Activated T-helper 1 cell treated with anti-CD3 and anti-CD28 coated beads, Interleukin-12 subunit alpha, Interleukin-12 subunit beta, Interleukin-2, Interleukin-4 antibody, amounts not matched to agents 30 ng/mL and 10 ng/mL and 1 ng/mL, durations not matched to agents 14 hours and 24 hours and 36 hours (primary cell): ENCODE measurements around the gene LRRC74B. TPM values are rescaled to one million over a fixed set of nuclear protein-coding genes. Genes with fewer than 3 reads are reported as not detected.
A peak's percentile ranks its signal among the peaks of the same experiment; 100 is the strongest.

Experiments
- DNase-seq: peaks from one replicate; pipeline ENCODE4 v3.0.0; 2021; ENCODE audit warnings: low spot score
- H3K27ac Mint-ChIP-seq: one replicate; pipeline ENCODE4 v1.8.0; 2021; ENCODE audit warnings: mild to moderate bottlenecking, mixed read lengths
- H3K27me3 Mint-ChIP-seq: one replicate; pipeline ENCODE4 v1.8.0; 2022; ENCODE audit warnings: mild to moderate bottlenecking, moderate library complexity, mixed read lengths; ENCODE audit not compliant: insufficient read depth
- H3K36me3 Mint-ChIP-seq: one replicate; pipeline ENCODE4 v1.8.0; 2021; ENCODE audit warnings: low read depth, mixed read lengths
- H3K4me1 Mint-ChIP-seq: one replicate; pipeline ENCODE4 v1.8.0; 2021; ENCODE audit warnings: low read depth, mixed read lengths
- H3K4me3 Mint-ChIP-seq: one replicate; pipeline ENCODE4 v1.8.0; 2021; ENCODE audit warnings: mild to moderate bottlenecking, moderate library complexity, mixed read lengths
- H3K9me3 Mint-ChIP-seq: one replicate; pipeline ENCODE4 v1.8.0; 2021; ENCODE audit warnings: mixed read lengths
- intact Hi-C: fragments of 100-400 bp; cut with micrococcal nuclease; formaldehyde crosslinking; loops from one replicate; pipeline ENCODE4 v1.15.1; 2024
- total RNA-seq: library from RNA; stranded (reverse); gene quantifications from 2 replicates; pipeline ENCODE4 v1.2.3, GENCODE V29; 2022

The LRRC74B gene
- total RNA-seq, 1 donor from 2014 or later, result not detected

DNA sequence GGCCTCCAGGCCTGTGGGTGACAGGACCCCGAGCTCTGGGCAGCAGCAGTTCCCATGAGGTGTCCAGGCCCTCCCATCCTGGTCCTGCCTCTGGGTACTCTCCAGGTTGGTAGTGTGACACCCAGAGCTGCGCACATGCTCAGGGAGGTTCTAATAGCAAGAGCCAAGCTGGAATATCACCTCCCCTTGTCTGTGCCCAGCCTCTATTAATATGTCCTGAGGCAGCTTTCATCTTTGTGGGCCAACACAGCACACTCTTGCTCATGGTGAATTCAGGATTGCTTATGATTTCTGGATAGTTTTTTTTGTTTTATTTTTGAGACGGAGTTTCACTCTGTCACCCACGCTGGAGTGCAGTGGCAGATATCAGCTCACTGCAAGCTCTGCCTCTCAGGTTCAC lies 27.4 kb upstream of the LRRC74B start:
- H3K36me3 Mint-ChIP-seq, result no peaks in the 10 kb centered on the region
- peaks cover 4% of the 10 kb centered on the region for H3K27me3 Mint-ChIP-seq
- H3K4me3 Mint-ChIP-seq, result no peak overlapping the region
- no peak overlapping the region for H3K27ac Mint-ChIP-seq
- no peaks in the 10 kb centered on the region for H3K9me3 Mint-ChIP-seq
- intact Hi-C loops, result no loop called here
- peaks cover 15% of the 10 kb centered on the region for H3K4me1 Mint-ChIP-seq
- DNase-seq, result no peak

DNA sequence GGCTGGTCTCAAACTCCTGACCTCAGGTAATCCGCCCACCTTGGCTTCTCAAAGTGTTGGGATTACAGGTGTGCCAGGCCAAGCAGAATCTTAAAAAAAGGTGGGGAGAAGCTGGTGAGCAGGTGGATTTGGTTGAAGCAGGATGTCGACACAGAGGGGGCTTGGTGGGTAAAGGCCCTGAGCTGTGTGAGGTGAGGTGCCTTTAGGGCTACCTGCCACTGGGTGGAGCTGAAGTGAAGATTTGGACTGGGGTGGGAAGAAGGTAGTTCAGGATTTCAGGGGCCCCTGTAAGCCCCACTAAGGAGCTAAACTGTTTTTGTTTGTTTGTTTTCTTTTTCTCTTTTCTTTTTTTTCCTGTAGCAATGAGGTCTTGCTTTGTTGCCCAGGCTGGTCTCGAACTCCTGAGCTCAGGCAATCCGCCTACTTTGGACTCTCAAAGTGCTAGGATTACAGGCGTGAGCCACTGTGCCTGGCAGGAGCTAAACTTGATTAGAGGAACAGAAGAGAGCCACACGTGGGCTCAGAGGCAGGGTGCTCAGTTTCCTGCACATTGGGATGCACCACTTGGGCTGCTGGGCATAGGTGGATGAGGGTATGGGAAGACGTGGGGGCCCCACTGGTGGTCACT lies 24.8 kb upstream of the LRRC74B start:
- DNase-seq, result no peak
- no peaks in the 10 kb centered on the region for H3K27me3 Mint-ChIP-seq
- H3K9me3 Mint-ChIP-seq, result no peaks in the 10 kb centered on the region
- intact Hi-C loops, result no loop called here
- H3K36me3 Mint-ChIP-seq, result no peaks in the 10 kb centered on the region
- no peak overlapping the region for H3K27ac Mint-ChIP-seq
- no peak overlapping the region for H3K4me3 Mint-ChIP-seq
- peaks cover 7% of the 10 kb centered on the region for H3K4me1 Mint-ChIP-seq

DNA sequence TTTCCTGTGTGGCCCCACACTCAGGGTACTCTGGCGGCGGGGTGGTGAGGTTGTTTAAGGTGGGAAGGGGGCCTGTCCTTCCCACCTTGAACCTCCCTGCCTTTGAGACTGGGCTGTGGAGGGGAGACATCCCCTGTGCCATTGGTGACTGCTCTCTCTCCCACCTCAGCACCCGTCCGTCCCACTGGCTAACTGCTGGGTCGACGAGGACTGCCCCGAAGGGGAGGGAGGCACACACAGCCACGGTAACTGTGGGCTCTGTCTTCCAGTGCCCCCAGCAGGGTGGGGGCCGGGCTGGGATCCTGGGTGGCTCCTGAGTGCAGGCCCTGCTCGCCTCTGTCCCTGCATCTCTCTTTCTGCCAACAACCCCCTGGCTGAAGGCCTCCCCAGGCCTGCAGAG lies 23.2 kb upstream of the LRRC74B start:
- no peaks in the 10 kb centered on the region for H3K9me3 Mint-ChIP-seq
- no peak overlapping the region for H3K4me3 Mint-ChIP-seq
- DNase-seq, result no peak
- H3K36me3 Mint-ChIP-seq, result no peaks in the 10 kb centered on the region
- H3K27ac Mint-ChIP-seq, result no peak overlapping the region
- intact Hi-C loops, result no loop called here
- H3K27me3 Mint-ChIP-seq, result no peaks in the 10 kb centered on the region
- peaks cover 7% of the 10 kb centered on the region for H3K4me1 Mint-ChIP-seq

DNA sequence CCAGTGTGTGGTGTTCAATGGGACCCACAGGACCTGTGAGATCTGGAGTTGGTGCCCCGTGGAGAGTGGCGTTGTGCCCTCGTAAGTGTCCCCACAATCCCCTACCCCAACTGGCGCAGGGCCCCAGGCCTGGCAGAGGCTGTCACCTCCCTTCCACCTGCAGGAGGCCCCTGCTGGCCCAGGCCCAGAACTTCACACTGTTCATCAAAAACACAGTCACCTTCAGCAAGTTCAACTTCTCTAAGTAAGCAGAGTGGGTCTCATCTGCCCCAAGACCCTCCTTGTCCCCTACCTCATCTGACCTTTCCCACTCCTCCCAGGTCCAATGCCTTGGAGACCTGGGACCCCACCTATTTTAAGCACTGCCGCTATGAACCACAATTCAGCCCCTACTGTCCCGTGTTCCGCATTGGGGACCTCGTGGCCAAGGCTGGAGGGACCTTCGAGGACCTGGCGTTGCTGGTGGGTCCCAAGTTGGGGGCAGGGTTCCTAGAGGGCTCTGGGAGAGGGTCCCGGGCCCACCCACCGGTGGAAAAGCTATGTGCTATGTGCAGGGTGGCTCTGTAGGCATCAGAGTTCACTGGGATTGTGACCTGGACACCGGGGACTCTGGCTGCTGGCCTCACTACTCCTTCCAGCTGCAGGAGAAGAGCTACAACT lies 22.7 kb upstream of the LRRC74B start:
- Mint-ChIP-seq H3K27ac (no peak overlapping the region), H3K4me1 (peaks cover 7% of the 10 kb centered on the region), H3K4me3 (no peak overlapping the region), H3K36me3 (no peaks in the 10 kb centered on the region), H3K9me3 (no peaks in the 10 kb centered on the region), H3K27me3 (no peaks in the 10 kb centered on the region)
- intact Hi-C loops, result no loop called here
- no peak for DNase-seq

DNA sequence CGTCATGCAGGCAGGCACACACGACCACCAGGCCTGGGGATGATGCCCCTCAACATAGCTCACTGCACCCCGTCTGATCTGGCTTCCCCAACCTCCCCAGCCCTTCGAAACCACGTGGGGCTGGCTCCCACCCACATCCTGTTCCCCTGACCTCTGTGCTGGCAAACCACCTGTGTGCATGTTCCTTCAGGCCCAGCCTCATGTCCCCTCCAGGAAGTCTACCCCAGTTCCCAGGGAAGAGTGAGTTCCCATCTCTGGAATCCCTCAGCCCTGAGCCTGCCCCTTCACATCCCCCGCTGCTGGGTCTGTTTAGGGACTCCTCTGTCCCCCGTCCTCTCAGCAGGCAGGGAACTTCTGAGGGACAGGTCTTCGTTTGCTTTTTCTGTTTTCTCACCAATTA lies 20.5 kb upstream of the LRRC74B start:
- H3K4me3 Mint-ChIP-seq, result no peak overlapping the region
- no peaks in the 10 kb centered on the region for H3K36me3 Mint-ChIP-seq

DNA sequence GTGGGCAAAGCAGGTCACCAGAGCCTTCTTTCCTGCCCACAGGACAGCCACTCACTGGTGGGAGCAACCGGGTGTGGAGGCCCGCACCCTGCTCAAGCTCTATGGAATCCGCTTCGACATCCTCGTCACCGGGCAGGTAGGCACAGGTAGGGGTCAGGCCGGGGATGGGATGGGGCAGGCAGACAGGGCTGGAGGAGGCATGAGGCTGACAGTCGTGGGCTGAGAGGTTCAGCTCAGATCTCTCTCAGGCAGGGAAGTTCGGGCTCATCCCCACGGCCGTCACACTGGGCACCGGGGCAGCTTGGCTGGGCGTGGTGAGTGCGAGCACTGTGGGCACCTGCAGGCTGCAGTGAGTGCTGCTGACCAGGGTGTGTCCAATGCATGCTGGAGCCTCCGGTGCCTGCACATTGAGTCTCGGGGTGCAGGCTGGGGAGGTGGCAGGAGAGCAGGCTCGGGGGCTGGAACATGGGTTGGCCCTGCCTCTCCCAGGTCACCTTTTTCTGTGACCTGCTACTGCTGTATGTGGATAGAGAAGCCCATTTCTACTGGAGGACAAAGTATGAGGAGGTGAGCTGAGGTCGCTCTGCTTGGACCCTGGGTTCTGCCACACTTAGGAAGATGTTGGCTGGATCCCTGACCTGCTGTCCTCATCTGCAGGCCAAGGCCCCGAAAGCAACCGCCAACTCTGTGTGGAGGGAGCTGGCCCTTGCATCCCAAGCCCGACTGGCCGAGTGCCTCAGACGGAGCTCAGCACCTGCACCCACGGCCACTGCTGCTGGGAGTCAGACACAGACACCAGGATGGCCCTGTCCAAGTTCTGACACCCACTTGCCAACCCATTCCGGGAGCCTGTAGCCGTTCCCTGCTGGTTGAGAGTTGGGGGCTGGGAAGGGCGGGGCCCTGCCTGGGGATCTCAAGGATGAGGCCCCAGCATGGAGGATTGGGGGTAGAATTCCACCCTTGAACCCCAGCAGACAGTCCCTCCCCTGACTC lies 19.7 kb upstream of the LRRC74B start:
- Mint-ChIP-seq H3K27me3 (peaks cover 12% of the 10 kb centered on the region), H3K4me3 (no peak overlapping the region), H3K36me3 (no peaks in the 10 kb centered on the region), H3K9me3 (no peaks in the 10 kb centered on the region), H3K4me1 (peaks cover 7% of the 10 kb centered on the region), H3K27ac (peak overlapping the region; percentile 9)
- intact Hi-C loops, result no loop called here
- DNase-seq, result no peak

More for the DNA sequence above, 20.5 kb upstream of the LRRC74B start:
- no peaks in the 10 kb centered on the region for H3K9me3 Mint-ChIP-seq
- intact Hi-C loops, result no loop called here
- peaks cover 7% of the 10 kb centered on the region for H3K4me1 Mint-ChIP-seq
- peaks cover 5% of the 10 kb centered on the region for H3K27me3 Mint-ChIP-seq
- DNase-seq, result no peak
- H3K27ac Mint-ChIP-seq, result peak overlapping the region; percentile 34

DNA sequence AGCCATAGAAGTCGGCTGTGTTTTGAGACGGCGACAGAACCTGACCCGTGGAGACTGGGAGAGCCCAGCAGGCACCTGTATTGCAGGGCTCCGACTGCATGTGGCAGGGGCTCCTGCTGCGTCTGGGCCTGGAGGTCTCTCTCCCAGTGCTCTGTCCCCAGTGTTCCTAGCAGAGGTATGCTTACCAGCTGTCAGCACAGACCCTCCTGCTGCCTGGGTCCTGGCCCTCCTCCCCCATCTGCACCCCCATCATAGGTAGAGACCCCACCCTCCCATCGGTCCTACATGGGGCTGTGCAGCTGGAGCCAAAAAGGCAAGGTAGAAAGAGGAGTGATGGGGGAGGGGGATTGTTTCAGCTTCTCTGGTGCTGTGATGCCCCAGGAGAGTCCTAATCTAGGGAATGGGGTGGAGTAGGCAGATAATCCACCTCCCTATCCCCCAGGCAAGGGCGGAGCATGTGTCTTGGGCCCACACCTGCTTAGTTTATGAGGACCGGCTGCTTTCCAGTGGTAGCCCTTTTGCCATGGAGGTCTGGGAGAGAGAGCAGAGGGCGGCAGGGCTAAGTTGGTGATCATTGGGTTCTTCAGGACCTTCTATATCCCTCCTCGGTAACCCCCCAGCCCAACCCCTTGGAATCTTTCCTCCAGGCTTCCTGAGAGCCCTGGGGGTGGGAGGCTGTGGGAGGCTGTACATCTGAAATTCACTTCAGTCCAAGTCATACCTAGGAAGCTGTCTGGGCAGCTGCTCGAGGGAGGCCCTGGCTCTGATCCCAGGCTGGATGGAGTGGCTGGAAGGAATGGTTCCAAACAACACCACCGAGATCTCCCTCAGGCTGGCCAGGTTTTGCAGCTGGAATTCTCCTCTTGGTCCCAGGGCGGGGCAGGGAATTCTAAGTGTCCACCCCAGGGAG lies 18.7 kb upstream of the LRRC74B start:
- H3K27ac Mint-ChIP-seq, result no peak overlapping the region
- intact Hi-C loops, result no loop called here
- DNase-seq, result no peak
- no peaks in the 10 kb centered on the region for H3K9me3 Mint-ChIP-seq
- H3K36me3 Mint-ChIP-seq, result no peaks in the 10 kb centered on the region
- H3K27me3 Mint-ChIP-seq, result peaks cover 13% of the 10 kb centered on the region
- H3K4me3 Mint-ChIP-seq, result no peak overlapping the region
- H3K4me1 Mint-ChIP-seq, result peaks cover 7% of the 10 kb centered on the region

DNA sequence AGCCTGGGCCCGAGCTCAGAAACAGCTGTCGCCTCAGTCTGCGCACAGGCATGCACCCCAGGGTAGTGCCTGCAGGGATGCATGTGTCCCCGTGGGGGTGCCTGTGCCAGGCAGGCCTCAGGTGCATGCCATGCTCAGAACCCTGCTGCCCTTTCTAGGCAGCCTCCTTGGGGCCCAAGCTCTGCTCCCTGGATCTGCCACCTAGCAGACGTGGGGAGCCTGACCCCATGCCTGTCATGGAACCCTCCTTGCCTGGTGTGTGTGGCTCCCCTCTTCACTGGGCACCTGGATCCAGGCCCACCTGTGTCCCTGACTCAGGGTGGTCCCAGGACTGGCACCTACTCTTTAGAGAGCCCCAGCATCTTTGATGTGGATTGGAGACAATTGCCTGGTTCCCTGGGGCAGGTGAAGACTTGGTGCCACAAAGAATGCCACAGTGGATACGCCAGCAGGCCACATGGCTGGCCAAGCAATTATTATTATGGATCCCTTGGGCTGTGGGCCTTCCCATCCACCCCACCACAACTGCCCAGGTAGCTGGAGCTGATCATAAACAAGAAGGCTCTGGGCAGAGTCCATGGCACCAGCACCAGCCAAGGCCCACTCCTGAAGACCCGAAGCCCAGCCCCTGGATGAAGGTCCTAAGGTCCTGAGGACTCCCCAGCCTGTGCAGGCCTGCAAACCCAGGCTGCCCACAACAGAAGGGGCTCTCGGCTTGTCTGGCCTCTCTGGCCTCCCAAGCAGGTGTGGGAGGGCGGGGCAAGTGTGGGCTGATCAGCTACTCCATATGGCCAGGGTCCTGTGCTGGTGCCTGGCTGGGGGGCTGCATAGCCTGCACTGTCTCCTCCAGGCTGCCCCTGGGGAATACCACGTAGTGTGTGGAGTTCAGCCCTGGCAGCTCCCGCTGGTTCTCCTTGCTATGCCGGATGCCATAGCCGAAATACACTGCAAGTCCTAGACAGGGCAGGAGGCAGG lies 17.2 kb upstream of the LRRC74B start:
- DNase-seq, result no peak
- Mint-ChIP-seq H3K27ac (no peak overlapping the region), H3K4me3 (no peak overlapping the region), H3K4me1 (peaks cover 7% of the 10 kb centered on the region), H3K9me3 (no peaks in the 10 kb centered on the region), H3K36me3 (no peaks in the 10 kb centered on the region), H3K27me3 (peaks cover 21% of the 10 kb centered on the region)
- intact Hi-C loops, result no loop called here

DNA sequence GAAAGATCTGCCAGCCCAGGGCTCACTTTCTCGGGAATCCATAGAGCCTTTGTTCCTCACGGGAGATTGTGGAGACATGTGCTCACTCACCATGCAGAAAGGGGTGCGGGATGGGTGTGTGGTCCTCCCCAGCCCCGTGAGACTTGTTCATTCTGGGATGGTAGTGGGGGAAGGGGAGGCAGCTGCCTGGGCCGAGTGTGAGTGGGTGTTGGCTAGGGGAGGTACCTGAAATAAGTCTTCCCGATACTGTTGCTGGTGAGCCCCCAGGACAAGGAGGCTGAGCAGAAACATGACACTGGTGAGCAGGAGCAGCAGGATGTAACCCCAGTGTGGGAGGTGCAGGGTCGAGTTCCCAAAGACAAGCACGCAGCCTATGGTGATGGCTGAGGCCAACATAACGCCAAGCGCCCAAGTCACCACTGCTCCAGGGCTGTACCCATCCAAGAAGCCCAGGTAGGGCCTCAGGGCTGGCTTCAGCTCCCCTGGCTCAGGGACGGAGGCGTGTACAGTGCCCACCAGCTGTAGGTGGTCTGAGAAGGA lies 16.2 kb upstream of the LRRC74B start:
- H3K9me3 Mint-ChIP-seq, result no peaks in the 10 kb centered on the region
- no peaks in the 10 kb centered on the region for H3K36me3 Mint-ChIP-seq
- no peak overlapping the region for H3K4me3 Mint-ChIP-seq
- H3K4me1 Mint-ChIP-seq, result peaks cover 13% of the 10 kb centered on the region
- H3K27me3 Mint-ChIP-seq, result peaks cover 25% of the 10 kb centered on the region
- no peak for DNase-seq
- intact Hi-C loops, result no loop called here
- no peak overlapping the region for H3K27ac Mint-ChIP-seq

DNA sequence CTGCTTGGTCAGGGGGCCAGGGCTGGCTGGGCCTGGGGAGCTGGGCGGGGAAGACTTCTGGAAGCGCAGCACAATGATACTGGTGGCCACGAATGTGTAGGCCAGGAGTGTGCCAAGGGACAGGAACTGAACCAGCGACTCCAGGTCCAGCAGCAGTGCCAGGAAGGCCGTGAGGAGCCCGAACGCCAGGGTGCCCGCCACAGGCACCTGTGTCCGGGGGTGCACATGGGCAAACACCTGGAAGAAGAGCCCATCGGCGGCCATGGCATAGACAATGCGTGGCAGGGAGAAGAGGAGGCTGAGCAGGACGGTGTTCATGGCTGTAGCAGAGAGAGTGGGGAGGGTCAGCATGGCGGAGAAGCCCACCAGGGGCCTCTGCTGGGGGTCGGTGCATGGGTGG lies 15.7 kb upstream of the LRRC74B start:
- Mint-ChIP-seq H3K36me3 (no peaks in the 10 kb centered on the region), H3K9me3 (no peaks in the 10 kb centered on the region), H3K4me1 (peaks cover 11% of the 10 kb centered on the region), H3K27ac (no peak overlapping the region), H3K4me3 (no peak overlapping the region), H3K27me3 (peaks cover 30% of the 10 kb centered on the region)
- intact Hi-C loops, result no loop called here
- DNase-seq, result no peak
